Ectodermal cell (in vitro differentiated cells): ENCODE data around the gene TOLLIP.
A peak's percentile ranks its signal among the peaks of the same experiment; 100 is the strongest.

Experiments used
- H3K27ac ChIP-seq: 2 replicates; pipeline ENCODE4 v1.7.0; 2013; ENCODE audit warnings: mild to moderate bottlenecking, low read depth, low read length; ENCODE audit not compliant: insufficient read depth, poor library complexity, severe bottlenecking
- H3K27me3 ChIP-seq: 2 replicates; pipeline ENCODE4 v1.7.0; 2013; ENCODE audit warnings: mild to moderate bottlenecking, low read length; ENCODE audit not compliant: insufficient read depth, control insufficient read depth, poor library complexity, severe bottlenecking
- H3K36me3 ChIP-seq: one replicate; pipeline ENCODE4 v1.7.0; 2013; ENCODE audit warnings: low read length; ENCODE audit not compliant: control insufficient read depth, insufficient read depth
- H3K4me1 ChIP-seq: one replicate; pipeline ENCODE4 v1.7.0; 2013; ENCODE audit warnings: low read length; ENCODE audit not compliant: control insufficient read depth, insufficient read depth
- H3K4me3 ChIP-seq: 2 replicates; pipeline ENCODE4 v1.7.0; 2013; ENCODE audit warnings: low read depth, low read length, control low read depth; ENCODE audit not compliant: insufficient read depth
- H3K9me3 ChIP-seq: 2 replicates; pipeline ENCODE4 v1.7.0; 2013; ENCODE audit warnings: mild to moderate bottlenecking, low read length, moderate library complexity; ENCODE audit not compliant: control insufficient read depth
- WGBS, 2 experiments: methylation state at CpG; one replicate each; pipeline ENCODE4 v1.1.7; 2013; ENCODE audit warnings: missing lambda C conversion rate in 2 of 2; 5-methylcytosine and 5-hydroxymethylcytosine counted together

TOLLIP gene

DNA sequence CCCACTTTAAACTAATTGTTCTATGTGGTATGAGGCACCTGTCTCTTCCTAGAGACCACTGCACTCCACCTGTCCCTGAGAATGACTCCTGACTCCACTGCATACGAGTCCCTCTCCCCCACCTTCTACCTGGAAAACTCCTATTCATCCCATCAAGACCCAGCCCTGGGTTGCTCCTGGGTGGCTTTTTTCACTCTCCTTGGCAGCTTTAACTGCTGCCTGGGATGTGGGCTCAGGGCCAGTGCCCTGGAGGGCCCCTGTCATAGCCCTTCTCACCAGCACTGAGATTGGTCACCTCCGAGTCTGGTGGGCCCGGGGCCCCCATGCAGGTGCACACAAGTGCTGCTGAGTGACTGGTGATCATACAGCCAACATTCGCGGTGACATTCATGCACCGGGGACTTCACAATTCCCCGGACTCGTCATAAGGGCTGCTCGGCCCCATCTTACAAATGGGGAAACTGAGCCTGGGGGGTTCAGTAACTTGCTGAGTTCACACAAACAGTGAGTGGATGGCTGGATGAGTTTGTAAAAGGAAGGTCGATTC lies 25.9 kb upstream of the TOLLIP start:
- no peaks in the 10 kb centered on the region for H3K36me3 ChIP-seq
- no peak overlapping the region for H3K27ac ChIP-seq
- no peaks in the 10 kb centered on the region for H3K9me3 ChIP-seq
- peak overlapping the region; percentile 45 for H3K4me3 ChIP-seq
- H3K4me1 ChIP-seq, result peaks cover 7% of the 10 kb centered on the region
- peaks cover 47% of the 10 kb centered on the region for H3K27me3 ChIP-seq
- WGBS, 2 experiments, result 88 to 92% methylated on average over 10 of the region's 10 CpGs

GRCh38 chr11:1333860-1334259 lies 24.4 kb upstream of the TOLLIP start:
- Histone ChIP-seq H3K4me1 (peaks cover 7% of the 10 kb centered on the region), H3K9me3 (peaks cover 2% of the 10 kb centered on the region), H3K27ac (no peak overlapping the region), H3K36me3 (no peaks in the 10 kb centered on the region), H3K4me3 (no peak overlapping the region), H3K27me3 (peaks cover 38% of the 10 kb centered on the region)
- WGBS, 2 experiments, result 93 to 97% methylated on average over 10 of the region's 10 CpGs

GRCh38 chr11:1333091-1333772 lies 23.8 kb upstream of the TOLLIP start:
- Histone ChIP-seq H3K9me3 (peaks cover 2% of the 10 kb centered on the region), H3K27me3 (peaks cover 31% of the 10 kb centered on the region), H3K27ac (no peak overlapping the region), H3K4me3 (no peak overlapping the region), H3K4me1 (peaks cover 7% of the 10 kb centered on the region), H3K36me3 (no peaks in the 10 kb centered on the region)
- WGBS, 2 experiments, result 91 to 92% methylated on average over 8 to 10 of the region's 10 CpGs

DNA sequence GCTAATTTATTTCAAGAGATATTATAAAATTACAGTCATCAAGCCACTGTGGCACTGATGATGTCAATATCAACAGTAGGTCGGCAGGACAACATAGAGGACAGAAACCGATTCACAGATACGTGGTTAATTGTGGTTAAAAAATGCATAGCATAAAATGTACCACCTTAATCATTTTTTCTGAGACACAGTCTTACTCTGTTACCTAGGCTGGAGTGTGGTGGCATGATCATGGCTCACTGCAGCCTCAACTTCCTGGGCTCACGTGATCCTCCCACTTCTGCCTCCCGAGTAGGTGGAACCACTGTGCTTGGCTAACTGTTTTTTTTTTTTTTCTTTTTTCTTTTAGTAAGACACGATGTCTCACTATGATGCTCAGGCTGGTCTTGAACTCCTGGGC lies 21.0 kb upstream of the TOLLIP start:
- H3K36me3 ChIP-seq, result no peaks in the 10 kb centered on the region
- 90 to 95% methylated on average over 6 of the region's 6 CpGs for WGBS, 2 experiments
- peaks cover 2% of the 10 kb centered on the region for H3K9me3 ChIP-seq
- no peak overlapping the region for H3K4me3 ChIP-seq
- H3K27me3 ChIP-seq, result peaks cover 6% of the 10 kb centered on the region
- H3K27ac ChIP-seq, result no peak overlapping the region
- peaks cover 2% of the 10 kb centered on the region for H3K4me1 ChIP-seq

DNA sequence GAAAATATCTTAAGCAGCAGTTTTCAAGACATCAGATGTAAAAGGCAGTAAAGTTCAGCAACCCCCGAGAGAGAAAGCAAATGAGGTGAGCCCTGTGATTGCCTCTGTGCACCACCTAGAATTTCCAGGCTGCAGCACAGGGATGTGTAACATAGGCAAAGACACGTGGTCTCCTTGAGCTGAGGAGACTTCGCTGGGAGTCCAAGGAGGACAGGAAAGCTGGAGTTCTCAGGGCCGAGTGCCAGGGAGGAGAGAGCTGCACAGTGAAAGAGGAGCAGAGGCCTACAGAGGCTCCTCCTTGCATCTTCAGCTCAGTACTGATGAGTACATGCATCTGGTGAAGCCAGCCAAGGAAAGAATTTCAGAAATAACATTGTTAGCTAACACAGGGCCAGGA lies 17.6 kb upstream of the TOLLIP start:
- Histone ChIP-seq H3K27ac (no peak overlapping the region), H3K9me3 (peaks cover 2% of the 10 kb centered on the region), H3K4me3 (no peak overlapping the region), H3K27me3 (peaks cover 6% of the 10 kb centered on the region), H3K36me3 (no peaks in the 10 kb centered on the region), H3K4me1 (no peaks in the 10 kb centered on the region)
- 87 to 88% methylated on average over 4 of the region's 4 CpGs for WGBS, 2 experiments

DNA sequence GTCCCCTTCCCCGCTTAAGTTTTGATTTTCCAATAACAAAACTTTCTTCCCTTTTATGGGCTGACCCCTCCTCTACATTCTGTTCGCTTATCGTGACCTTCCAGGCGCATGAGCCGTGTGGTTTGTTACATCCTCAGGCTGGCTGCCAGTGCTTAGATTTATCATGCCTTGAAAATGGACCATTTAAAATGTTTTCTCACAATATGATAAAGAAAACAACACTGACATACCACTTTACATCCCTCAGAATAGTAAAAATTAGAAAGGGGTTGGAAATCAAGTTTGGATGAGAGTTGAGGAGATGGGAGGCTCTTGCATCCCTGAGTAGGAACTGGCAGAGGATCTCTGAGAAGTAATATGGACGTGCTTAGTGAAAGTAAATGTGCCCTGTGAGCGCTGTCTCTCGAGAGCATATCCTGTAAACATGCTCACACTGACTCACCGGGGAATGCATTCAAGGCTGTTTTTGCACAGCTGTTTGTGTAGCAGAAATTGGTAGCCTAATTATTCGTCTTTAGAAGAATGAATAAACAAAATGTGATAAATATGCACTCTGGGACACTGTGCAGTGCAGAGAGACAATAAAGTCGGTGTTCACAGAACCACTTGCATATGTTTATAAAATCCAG lies 17.1 kb upstream of the TOLLIP start:
- H3K36me3 ChIP-seq, result no peaks in the 10 kb centered on the region
- peaks cover 6% of the 10 kb centered on the region for H3K27me3 ChIP-seq
- no peak overlapping the region for H3K27ac ChIP-seq
- H3K4me1 ChIP-seq, result no peaks in the 10 kb centered on the region
- H3K4me3 ChIP-seq, result no peak overlapping the region
- WGBS, 2 experiments, result 91 to 94% methylated on average over 11 of the region's 11 CpGs
- H3K9me3 ChIP-seq, result peaks cover 2% of the 10 kb centered on the region

DNA sequence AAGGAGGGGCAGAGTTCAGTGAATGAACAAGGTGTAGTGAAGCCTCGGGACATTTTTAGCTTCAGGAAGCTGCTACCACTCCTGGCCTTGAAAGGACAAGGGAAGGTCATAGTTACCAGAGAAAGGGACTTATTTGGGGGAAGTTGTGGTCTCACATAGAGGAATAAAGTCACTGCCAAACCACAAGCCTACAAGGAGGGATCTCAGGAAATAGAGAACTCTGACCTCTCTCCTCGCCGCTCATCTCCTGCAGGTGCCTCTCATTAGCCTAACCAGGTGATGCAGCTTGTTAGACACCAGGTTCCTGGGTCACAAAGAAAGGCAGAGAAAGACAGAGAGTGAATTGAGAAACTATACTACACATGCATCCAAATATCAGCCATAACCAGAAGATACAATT lies 14.3 kb upstream of the TOLLIP start:
- Histone ChIP-seq H3K36me3 (no peaks in the 10 kb centered on the region), H3K4me3 (no peak overlapping the region), H3K9me3 (no peaks in the 10 kb centered on the region), H3K27me3 (peaks cover 6% of the 10 kb centered on the region), H3K27ac (no peak overlapping the region), H3K4me1 (no peaks in the 10 kb centered on the region)
- WGBS, 2 experiments, result 86 to 89% methylated on average over 3 of the region's 3 CpGs

DNA sequence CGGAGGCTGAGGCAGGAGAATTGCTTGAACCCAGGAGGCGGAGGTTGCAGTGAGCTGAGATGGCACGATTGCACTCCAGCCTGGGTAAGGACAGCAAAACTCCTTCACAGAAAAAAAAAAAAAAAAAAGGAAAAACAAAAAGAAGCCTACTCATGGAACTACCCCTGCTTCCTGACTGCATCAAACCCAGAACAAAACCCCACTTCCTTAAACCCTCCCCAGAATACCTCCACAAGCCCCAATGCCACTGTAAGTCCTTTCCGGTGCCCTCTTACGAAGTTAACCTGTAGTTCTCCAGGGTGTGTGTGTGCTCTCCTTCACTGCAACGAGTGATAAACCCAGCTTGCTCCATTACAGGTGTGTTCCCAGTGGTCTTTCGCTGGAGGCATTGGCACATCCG lies 8.6 kb upstream of the TOLLIP start:
- Histone ChIP-seq H3K4me3 (no peak overlapping the region), H3K36me3 (no peaks in the 10 kb centered on the region), H3K4me1 (no peaks in the 10 kb centered on the region), H3K27me3 (peaks cover 1% of the 10 kb centered on the region), H3K9me3 (no peaks in the 10 kb centered on the region), H3K27ac (no peak overlapping the region)
- 90 to 91% methylated on average over 8 of the region's 8 CpGs for WGBS, 2 experiments

- no peak overlapping the region for H3K4me3 ChIP-seq
- no peaks in the 10 kb centered on the region for H3K27me3 ChIP-seq
- 91% methylated on average over 10 of the region's 10 CpGs for WGBS, 2 experiments
- H3K4me1 ChIP-seq, result no peaks in the 10 kb centered on the region
- H3K36me3 ChIP-seq, result no peaks in the 10 kb centered on the region
- H3K9me3 ChIP-seq, result peaks cover 1% of the 10 kb centered on the region
- no peak overlapping the region for H3K27ac ChIP-seq
Observed at GRCh38 chr11:1317432-1317831, 8.0 kb upstream of the TOLLIP start.

DNA sequence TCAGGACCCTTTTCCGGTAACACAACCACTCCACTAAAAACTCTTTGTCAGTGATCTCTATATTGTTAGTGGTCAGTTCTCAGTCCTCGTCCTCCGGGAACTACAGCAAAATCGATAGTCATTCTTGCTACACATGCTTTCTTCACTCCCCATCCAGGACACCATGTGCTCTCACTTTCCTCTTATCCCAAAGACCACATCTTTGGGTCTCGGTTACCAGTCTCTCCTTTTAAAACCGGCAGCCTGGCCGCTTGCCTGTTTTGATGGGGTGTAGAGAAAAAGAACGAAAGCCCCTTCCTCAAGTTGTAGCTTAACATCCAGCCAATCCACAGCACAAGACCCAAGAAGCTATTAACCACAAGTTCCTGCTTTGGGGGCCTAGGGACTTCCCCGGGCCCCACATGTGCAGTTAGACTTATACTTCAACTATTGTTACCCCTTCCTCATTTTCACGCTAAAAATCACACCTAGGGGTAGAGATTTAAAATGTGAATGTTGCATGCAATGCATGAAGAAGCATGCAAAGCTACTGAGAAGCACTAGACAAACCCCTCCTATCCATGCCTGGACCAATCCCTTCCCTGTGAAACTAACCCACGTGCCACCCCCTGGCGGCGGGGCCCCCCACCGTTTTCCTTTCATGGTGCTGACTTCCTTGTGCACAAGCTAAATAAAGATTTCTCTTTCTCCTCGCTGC lies 1.5 kb upstream of the TOLLIP start:
- H3K9me3 ChIP-seq, result peaks cover 5% of the 10 kb centered on the region
- WGBS, 2 experiments, result 88 to 89% methylated on average over 14 of the region's 15 CpGs
- no peaks in the 10 kb centered on the region for H3K36me3 ChIP-seq
- no peaks in the 10 kb centered on the region for H3K4me1 ChIP-seq
- H3K27me3 ChIP-seq, result no peaks in the 10 kb centered on the region
- H3K4me3 ChIP-seq, result no peak overlapping the region
- no peak overlapping the region for H3K27ac ChIP-seq
